ENCODE data around the gene EIF4EBP3. TPM values are rescaled to one million over a fixed set of nuclear protein-coding genes. Genes with fewer than 3 reads are reported as not detected.

Gene EIF4EBP3
- polyA plus RNA-seq, 1 of the 3 experiments (the other 2 are of a cell fraction): 1.1 TPM

GRCh38 chr5:140509898-140510297 is 37.6 kb upstream of the EIF4EBP3 start:
- H4K20me1 ChIP-seq (ENCODE audit: insufficient read depth): no peaks in the 10 kb centered on the region
- H3K4me3 ChIP-seq (ENCODE audit: low read depth in 2 of 2, low read length in 1 of 2): no peak overlapping the region
- H3K79me2 ChIP-seq (ENCODE audit: insufficient read depth): no peaks in the 10 kb centered on the region
- ChIA-PET POLR2A (no interaction called here), CTCF (interaction anchor here (0.8 kb wide), 1 partner anchor 44 kb away, joined by 5 read pairs; no protein-coding TSS in a partner anchor)
- H3K4me1 ChIP-seq (ENCODE audit: control insufficient read depth in 1 of 2, insufficient read depth in 2 of 2, low read depth in 1 of 2, low read length in 1 of 2): no peaks in the 10 kb centered on the region
- H2AFZ ChIP-seq (ENCODE audit: low read depth): no peak overlapping the region
- peaks cover 60 to 90% of the 10 kb centered on the region in 2 experiments for H3K36me3 ChIP-seq (replicated peaks in 1 of 2; ENCODE audit: control insufficient read depth in 1 of 2, insufficient read depth in 2 of 2, low read length in 1 of 2)
- H3K9me3 ChIP-seq: no peaks in the 10 kb centered on the region
- 96% methylated on average over 4 of the region's 4 CpGs for WGBS (ENCODE audit: low lambda C conversion rate)
- H3F3A ChIP-seq (replicated peaks; ENCODE audit: insufficient read depth): no peaks in the 10 kb centered on the region
- no peaks in the 10 kb centered on the region for H3K9me2 ChIP-seq
- no peak overlapping the region for H3K27ac ChIP-seq (ENCODE audit: low read depth in 2 of 2, low read length in 1 of 2)
- H3K4me2 ChIP-seq: no peak overlapping the region
- DNase-seq: no peak
- no peaks in the 10 kb centered on the region for H3K27me3 ChIP-seq (ENCODE audit: insufficient read depth)
- TF ChIP-seq SIN3A (IDR thresholded peaks at IDR 0.05; ENCODE audit: borderline replicate concordance, low read depth, low read length) (no peak), USF1 (IDR thresholded peaks at IDR 0.05; ENCODE audit: borderline replicate concordance, low read depth) (no peak), MXI1 (IDR thresholded peaks at IDR 0.05; ENCODE audit: low read depth, low read length) (no peak), TCF12 (IDR thresholded peaks at IDR 0.05) (no peak), USF2 (IDR thresholded peaks at IDR 0.05; ENCODE audit: borderline replicate concordance, low read depth, low read length) (no peak), ELF1 (IDR thresholded peaks at IDR 0.05) (no peak), MAX (IDR thresholded peaks at IDR 0.05; ENCODE audit: low read depth) (no peak), TEAD4 (IDR thresholded peaks at IDR 0.05; ENCODE audit: borderline replicate concordance, insufficient read depth) (no peak), PBX3 (IDR thresholded peaks at IDR 0.05) (no peak), MEF2A (IDR thresholded peaks at IDR 0.05; ENCODE audit: borderline replicate concordance, low read depth) (no peak), NRF1 (IDR thresholded peaks at IDR 0.05; ENCODE audit: low read depth, low read length) (no peak), GATA2 (CRISPR knock-in tag; IDR thresholded peaks at IDR 0.05) (no peak), RXRA (IDR thresholded peaks at IDR 0.05; ENCODE audit: borderline replicate concordance, low read depth) (no peak), GABPA (IDR thresholded peaks at IDR 0.05; ENCODE audit: low read depth) (no peak), SMC3 (IDR thresholded peaks at IDR 0.05; ENCODE audit: low read depth, low read length) (no peak), YY1 (IDR thresholded peaks at IDR 0.05; ENCODE audit: low read depth) (no peak), RFX5 (IDR thresholded peaks at IDR 0.05; ENCODE audit: low read length) (no peak), RCOR1 (IDR thresholded peaks at IDR 0.05; ENCODE audit: low read length) (no peak), EZH2phosphoT487 (IDR thresholded peaks at IDR 0.05; ENCODE audit: borderline replicate concordance, low read depth) (no peak), IRF3 (IDR thresholded peaks at IDR 0.05; ENCODE audit: low read depth, low read length) (no peak)
- H3K9ac ChIP-seq: no peak overlapping the region
